ENCODE measurements around the gene TRPM3.

The TRPM3 gene

GRCh38 chr9:71096421-71097108 lies 24.9 kb downstream of the TRPM3 start:
- no peak for DNase-seq

GRCh38 chr9:71094708-71095251 lies 26.6 kb downstream of the TRPM3 start:
- DNase-seq, result no peak

GRCh38 chr9:71090896-71091295 lies 30.5 kb downstream of the TRPM3 start:
- no peak for DNase-seq

GRCh38 chr9:71079451-71079850 lies 42.0 kb downstream of the TRPM3 start:
- no peak for DNase-seq

DNA sequence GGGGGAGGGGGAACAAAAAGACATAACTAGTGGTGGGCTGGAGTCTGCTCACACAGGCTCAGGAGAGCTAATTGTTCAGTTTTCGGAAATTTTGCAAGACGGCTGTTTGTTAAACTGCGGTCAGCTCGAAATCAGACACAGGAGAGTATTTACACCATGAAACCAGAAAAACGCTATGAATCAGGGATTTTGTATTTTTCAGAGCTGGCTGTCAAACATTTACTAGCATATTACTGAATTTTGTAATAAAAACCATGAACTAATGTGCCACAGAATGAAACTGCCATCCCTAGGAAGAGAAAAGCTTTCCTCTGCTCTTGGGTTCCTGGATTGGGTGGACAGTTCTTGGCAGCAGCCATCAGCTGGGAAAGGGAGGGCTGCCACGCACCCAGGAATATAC lies 45.3 kb downstream of the TRPM3 start:
- no peak for DNase-seq

- DNase-seq, result no peak
Measured at GRCh38 chr9:71073494-71073893, 47.9 kb downstream of the TRPM3 start.

DNA sequence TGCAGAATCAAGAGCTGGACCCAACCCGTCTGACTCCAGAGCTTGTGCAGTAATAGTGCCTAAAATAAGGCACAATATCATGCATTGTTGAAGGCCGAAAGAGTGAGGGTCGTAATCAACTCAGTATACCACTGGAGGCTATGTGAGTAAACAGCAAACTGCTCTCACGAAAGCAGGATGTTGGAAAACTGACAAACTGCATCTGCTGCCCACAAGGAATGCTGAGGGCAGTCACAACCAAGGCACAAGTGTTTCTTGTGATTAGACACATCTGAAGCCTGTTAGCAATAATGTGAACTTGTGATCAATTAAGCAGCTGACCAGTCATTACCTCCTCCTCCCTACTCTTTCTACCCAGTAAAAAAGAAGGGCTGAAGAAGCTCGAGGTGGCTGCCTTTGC lies 48.8 kb downstream of the TRPM3 start:
- no peak for DNase-seq

- DNase-seq, result no peak
Measured at GRCh38 chr9:71071633-71072032, 49.8 kb downstream of the TRPM3 start.

DNA sequence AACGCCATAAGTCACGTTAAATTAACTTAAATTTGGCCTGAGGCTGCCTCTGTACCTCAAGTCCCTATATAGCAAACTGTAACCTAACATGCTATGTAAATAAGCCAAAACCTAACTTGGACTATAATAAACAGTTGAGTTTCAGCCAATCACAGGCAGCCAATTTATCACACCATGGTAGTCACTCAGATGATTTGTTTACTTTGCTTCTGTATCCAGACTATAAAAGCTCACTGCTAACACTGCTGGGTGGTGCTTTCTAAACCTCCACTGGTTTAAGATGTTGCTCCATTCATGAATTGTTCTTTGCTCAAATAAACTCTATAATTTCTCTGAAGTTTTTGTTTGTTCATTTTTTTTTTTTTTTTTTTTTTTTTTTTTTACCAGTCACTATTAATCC lies 62.8 kb downstream of the TRPM3 start:
- DNase-seq, result no peak

DNA sequence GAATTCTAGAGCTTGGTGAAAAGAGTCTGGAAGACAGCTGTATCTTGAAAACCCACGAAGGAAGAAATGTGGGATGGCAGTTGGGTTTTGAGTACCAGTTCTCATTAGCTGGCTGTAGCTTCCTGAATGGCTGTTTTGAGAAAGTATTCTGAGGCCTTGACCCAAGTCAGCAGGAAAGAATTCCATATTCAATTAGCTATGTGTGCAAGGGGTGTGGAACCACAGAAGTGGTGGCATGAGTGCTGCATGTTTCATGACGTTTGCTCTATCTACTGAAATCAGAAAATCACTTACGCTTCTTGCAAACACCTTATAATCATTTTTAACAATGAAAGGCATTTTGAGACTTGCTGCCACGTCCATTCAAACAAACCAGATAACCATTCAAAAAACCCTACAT lies 69.1 kb downstream of the TRPM3 start:
- no peak for DNase-seq

DNA sequence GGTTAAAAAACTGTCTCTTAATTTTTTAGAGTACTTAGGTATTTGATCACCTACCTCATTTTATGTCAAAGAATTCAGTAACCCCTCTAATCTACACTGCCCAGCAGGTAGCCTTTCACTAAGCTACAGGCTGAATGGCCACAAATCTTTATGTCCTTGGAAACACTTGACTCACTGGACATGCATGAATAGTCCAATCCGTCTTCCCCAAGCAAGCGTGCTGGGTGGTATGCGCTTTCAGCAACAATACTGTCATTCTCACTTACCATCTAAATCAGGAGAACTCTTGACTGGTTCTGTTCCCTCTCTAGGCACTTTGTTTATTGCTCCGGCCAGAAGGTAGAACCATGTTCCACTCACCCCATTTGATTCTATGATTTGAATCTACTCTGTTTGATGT lies 73.1 kb downstream of the TRPM3 start:
- no peak for DNase-seq

DNA sequence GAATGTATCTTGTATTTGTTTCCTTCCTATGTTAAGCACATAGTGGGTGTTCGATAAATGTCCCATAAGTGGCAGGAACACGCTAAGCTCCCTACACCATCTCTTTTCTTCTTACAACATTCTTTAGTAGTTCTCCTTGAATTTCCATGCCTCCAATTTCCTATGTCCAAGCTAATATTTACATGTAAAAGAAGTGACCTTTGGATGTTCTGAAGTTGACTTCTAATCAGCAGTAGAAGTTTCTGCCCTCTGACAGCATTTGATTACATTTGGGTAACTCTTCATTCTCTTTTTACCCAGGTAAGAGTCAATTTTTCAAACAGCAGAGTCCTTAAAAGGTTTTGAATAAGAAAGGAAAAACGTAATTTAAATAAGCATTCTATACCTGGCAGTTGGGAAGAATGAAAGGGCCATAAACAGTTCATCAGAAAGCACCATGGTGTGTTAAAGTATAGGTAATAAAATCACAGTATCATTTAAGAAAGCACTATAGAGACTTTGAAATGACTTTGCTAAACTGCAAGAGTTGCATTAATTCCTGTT lies 78.9 kb downstream of the TRPM3 start:
- no peak for DNase-seq

DNA sequence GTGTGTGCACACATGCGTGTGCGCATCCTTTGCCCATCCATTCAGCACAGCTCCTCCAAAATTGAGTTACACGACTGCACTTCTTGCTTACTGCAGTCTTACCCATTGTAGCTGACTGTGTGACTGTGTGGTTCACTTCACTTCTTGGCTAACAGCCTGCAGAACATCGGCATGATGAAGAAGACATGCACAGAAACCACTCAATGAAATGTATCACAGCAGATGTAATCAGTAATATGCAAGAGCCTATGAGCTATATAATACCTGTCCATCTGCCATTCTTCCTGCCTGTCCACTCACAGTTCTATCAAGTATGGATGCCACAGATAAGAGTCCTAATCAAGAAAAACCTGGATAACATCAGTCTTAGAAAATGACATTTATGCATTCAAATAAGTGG lies 83.9 kb downstream of the TRPM3 start:
- no peak for DNase-seq

DNA sequence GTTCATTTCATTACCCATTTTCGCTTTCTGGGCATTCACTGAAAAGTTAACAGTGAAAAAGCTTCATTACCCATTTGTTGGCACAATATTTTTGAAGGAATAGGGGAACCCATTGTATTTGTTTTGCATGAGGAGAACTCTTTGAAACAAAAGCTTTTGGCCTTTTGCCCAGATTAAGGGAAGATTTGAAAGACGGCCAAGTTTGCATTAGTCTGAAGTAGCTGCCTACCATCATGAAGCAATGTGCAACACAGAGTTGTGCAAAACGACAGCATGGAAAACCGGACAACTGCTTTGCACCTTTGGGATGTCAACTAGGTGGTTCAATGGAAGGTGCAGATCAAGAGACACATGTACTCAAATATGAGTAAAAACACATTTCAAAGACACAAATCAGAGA lies 84.9 kb downstream of the TRPM3 start:
- DNase-seq, result no peak

DNA sequence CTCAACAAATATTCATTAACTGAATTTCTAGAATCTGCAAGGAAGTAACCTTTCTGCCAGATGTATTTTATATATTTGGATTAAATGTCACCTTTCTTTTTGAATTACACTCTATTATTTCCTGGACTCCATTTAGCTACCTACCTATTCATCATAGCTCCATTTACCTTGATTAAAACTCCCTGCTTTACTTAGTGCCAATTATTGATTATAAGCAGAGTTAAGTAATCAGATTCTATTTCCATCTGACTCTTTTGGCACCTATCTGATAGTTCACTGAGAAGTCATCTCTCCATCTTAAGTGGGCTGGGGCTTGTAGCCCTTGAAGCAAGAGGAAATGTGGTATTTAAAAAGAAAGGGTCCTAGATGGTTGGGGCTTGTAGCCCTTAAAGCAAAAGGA lies 88.6 kb downstream of the TRPM3 start:
- no peak for DNase-seq

- DNase-seq, result no peak
Measured at GRCh38 chr9:71025728-71026127, 95.7 kb downstream of the TRPM3 start.

DNA sequence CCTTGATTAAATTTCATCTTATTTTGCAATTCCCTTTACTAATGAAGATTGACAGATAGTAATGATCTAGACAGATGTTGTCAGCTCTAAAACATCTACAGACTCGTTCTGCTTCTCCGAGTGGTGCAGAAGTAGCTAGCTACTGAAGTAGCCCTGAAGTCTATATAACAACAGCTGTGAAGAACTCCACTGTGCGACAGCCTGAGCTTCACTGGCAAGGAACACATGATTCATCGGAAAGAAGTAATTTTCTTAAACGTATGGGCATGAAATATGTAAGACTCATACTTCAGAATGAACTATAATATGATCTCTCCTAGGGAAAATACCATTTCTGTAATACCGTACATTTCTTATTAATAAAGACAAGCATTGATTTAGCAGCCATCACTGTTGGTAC lies 96.2 kb downstream of the TRPM3 start:
- no peak for DNase-seq

GRCh38 chr9:71010258-71010657 lies 111.2 kb downstream of the TRPM3 start:
- DNase-seq, result no peak

DNA sequence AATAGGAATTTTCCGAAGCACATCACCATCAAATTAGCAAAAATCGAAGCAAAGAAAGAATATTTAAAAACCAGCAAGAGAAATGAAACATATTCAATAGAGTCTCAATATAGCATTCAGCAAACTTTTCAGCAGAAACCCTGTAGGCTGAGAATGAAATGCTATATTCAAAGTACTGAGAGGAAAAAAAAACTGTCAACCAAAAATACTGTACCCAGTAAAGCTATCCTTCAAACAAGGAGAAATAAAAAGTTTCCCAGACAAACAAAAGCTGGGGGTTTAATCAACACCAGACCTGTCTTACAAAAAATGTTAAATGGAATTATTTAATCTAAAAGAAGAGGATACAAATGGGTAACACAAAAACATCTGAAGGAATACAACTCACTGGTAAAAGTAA lies 116.0 kb downstream of the TRPM3 start:
- no peak for DNase-seq

DNA sequence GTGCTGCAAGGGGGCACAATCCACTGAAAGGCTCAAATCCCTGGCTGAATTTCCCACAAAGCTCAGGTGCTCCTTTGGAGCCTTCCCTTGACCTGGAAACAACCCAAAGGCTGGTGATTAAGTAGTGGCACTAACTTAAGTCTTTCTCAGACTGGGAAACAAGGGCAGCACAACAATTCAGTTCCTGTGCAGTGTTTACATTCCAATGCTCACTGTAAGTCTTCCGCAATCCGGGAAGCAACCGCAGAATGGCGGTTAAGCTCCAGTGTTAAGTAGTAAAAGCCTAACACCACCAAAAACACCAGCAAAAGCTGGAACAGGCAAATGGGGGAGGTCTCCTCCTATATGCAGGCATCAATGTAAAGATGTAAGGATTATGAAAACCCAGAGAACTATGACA lies 117.2 kb downstream of the TRPM3 start:
- no peak for DNase-seq

GRCh38 chr9:71003346-71003745 lies 118.1 kb downstream of the TRPM3 start:
- DNase-seq, result no peak

- no peak for DNase-seq
Measured at GRCh38 chr9:71001780-71002386, 119.5 kb downstream of the TRPM3 start.

DNA sequence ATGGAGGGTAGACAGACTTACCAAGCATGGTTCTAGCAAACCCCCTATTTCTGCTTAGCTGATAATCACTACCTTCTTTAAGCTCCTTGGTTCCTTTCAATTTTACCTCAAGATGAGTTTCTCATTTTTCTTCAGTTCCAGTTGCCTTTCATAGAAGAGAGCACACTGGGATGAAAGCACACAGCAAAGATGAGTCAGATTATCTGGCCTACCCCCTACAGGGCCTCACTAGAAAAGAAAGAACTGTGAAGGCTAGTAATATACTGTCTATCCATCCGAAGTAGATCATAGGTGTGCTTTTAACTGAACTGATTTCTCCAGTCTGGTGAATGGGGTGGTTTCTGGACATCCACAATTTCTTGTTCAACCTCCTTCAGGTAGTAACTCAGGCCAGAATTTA lies 122.5 kb downstream of the TRPM3 start:
- DNase-seq, result no peak

DNA sequence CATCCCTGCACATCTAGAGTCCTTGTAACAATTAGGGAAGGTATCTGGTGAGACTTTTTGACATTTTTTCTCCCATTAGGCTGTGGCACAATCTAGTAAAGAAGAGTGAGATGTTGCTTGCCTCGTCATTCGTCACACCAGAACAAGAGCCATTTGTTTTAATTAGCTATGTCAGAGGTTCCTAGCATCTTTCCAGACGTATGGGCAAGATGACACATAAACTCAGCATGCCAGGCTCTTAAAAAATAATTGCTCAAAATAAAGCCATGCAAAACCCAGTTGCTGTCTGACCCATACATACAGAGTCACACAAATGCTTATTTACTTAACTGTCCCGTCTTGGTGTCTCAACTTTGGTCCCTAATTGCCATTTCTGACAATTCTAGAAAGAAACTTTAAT lies 125.9 kb downstream of the TRPM3 start:
- DNase-seq, result no peak

DNA sequence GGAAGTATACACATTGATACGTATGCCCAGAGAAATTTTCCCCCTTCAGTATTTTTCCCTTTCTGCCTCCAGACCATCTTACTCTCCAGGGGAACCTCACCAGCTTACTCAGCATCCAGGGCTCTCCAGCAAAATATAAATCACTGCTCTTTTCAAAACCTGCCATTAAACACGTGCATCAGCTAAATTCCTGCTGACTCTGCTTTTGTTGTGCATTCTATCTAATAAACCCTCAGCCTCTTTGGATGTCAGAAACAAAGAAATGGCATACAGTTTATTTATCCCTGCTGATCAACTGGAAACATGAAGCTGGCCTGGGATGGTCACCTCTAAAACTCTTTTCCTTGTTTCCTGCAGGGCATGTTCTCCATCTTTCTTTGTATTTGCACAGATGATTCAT lies 126.8 kb downstream of the TRPM3 start:
- DNase-seq, result no peak
